K562 (cell line): ENCODE results near the gene RTL10. TPM values are rescaled to one million over a fixed set of nuclear protein-coding genes. Genes with fewer than 3 reads are reported as not detected.

ENCODE experiments used
- CHAMP1 ChIP-seq: fragments of 450-650 bp; IDR thresholded peaks from 2 replicates; pipeline ENCODE4 v1.6.1; 2016; ENCODE audit warnings: mild to moderate bottlenecking
- CHCHD3 ChIP-seq: fragments of 250-450 bp; sonication (Bioruptor Pico); IDR thresholded peaks from 2 replicates; pipeline ENCODE4 v2.1.2; 2022; ENCODE audit warnings: mild to moderate bottlenecking
- JUND ChIP-seq, 2 experiments: IDR thresholded peaks; 2 replicates in 1 of 2; 3 replicates in 1 of 2; pipeline ENCODE4 v1.6.1; 2011; ENCODE audit warnings: borderline replicate concordance in 2 of 2, low read depth in 2 of 2, low read length in 2 of 2, improper control_type of control experiment in 1 of 2, missing biosample characterization in 1 of 2, missing genetic modification characterization in 1 of 2, missing genetic modification reagents in 1 of 2
- KDM5B ChIP-seq: fragments of 200-600 bp; sonication (generic); IDR thresholded peaks from 2 replicates; pipeline ENCODE4 v1.6.1; 2012; ENCODE audit warnings: low read depth, mild to moderate bottlenecking, moderate library complexity, low read length, control low read depth, inconsistent platforms; ENCODE audit not compliant: insufficient replicate concordance
- MYBL2 ChIP-seq, 2 experiments: fragments of 450-650 bp in 1 of 2; sonication (generic) in 1 of 2; formaldehyde crosslinking in 1 of 2; IDR thresholded peaks; 2 replicates each; pipeline versions ENCODE4 v1.6.1 to v1.8.1; 2017 to 2022; ENCODE audit warnings: borderline replicate concordance in 1 of 2, inconsistent platforms in 1 of 2, low read depth in 1 of 2, mild to moderate bottlenecking in 1 of 2, missing genetic modification reagents in 1 of 2, moderate library complexity in 1 of 2
- MYC ChIP-seq, 2 experiments: fragments of 250-450 bp in 1 of 2; sonication (Bioruptor Pico) in 1 of 2; IDR thresholded peaks; 2 replicates each; pipeline versions ENCODE4 v1.5.1 to v1.6.1; 2012 to 2021; ENCODE audit warnings: low read depth in 2 of 2, borderline replicate concordance in 1 of 2, improper control_type of control experiment in 1 of 2, low read length in 1 of 2, mild to moderate bottlenecking in 1 of 2, moderate library complexity in 1 of 2
- NRF1 ChIP-seq, 2 experiments: fragments of 450-650 bp; IDR thresholded peaks in 1 of 2; conservative IDR thresholded peaks in 1 of 2; 2 replicates each; pipeline ENCODE4 v1.6.1; 2014; ENCODE audit warnings: mild to moderate bottlenecking in 2 of 2
- POLR2AphosphoS2 ChIP-seq: IDR thresholded peaks from 2 replicates; pipeline ENCODE4 v1.6.1; 2012; ENCODE audit warnings: low read length, improper control_type of control experiment
- RBBP5 ChIP-seq: fragments of 200-600 bp; sonication (generic); IDR thresholded peaks from 2 replicates; pipeline ENCODE4 v1.6.1; 2012; ENCODE audit warnings: borderline replicate concordance, mild to moderate bottlenecking, low read length, control low read depth, inconsistent platforms; ENCODE audit not compliant: insufficient read depth, poor library complexity, severe bottlenecking
- SIRT6 ChIP-seq: IDR thresholded peaks from one replicate; pipeline ENCODE4 v1.6.1; 2012; ENCODE audit warnings: low read depth, mild to moderate bottlenecking, control low read depth, inconsistent platforms, low read length, moderate library complexity
- SOX6 ChIP-seq: fragments of 450-650 bp; IDR thresholded peaks from 2 replicates; pipeline ENCODE4 v1.6.1; 2014; ENCODE audit warnings: mild to moderate bottlenecking
- SPI1 ChIP-seq: IDR thresholded peaks from 2 replicates; pipeline ENCODE4 v1.6.1; 2011; ENCODE audit warnings: low read depth, low read length, control low read depth, borderline replicate concordance
- TAF15 ChIP-seq: fragments of 200-400 bp; formaldehyde crosslinking; IDR thresholded peaks from 2 replicates; pipeline ENCODE4 v1.6.1; 2017; ENCODE audit warnings: mild to moderate bottlenecking, low read depth, low read length, moderate library complexity
- TBP ChIP-seq: optimal IDR thresholded peaks from 2 replicates; pipeline ENCODE3; 2011; ENCODE audit warnings: low read depth, low read length, improper control_type of control experiment
- TSC22D4 ChIP-seq: fragments of 450-650 bp; IDR thresholded peaks from 2 replicates; pipeline ENCODE4 v1.6.1; 2016; ENCODE audit warnings: missing genetic modification characterization, missing biosample characterization, control low read depth
- YBX1 ChIP-seq: fragments of 450-650 bp; IDR thresholded peaks from 2 replicates; pipeline ENCODE4 v1.7.1; 2016; ENCODE audit warnings: mild to moderate bottlenecking
- YY1 ChIP-seq, 3 experiments: IDR thresholded peaks; 2 replicates each; pipeline ENCODE4 v1.6.1; 2011; ENCODE audit warnings: low read length in 2 of 3, mild to moderate bottlenecking in 2 of 3, moderate library complexity in 2 of 3, borderline replicate concordance in 1 of 3, control low read depth in 1 of 3, low read depth in 1 of 3; ENCODE audit not compliant: insufficient read depth in 3 of 3, insufficient replicate concordance in 2 of 3, control insufficient read depth in 1 of 3, insufficient read length in 1 of 3; ENCODE audit errors: extremely low read depth in 1 of 3
- ZKSCAN1 ChIP-seq: fragments of 150-350 bp; IDR thresholded peaks from 2 replicates; pipeline ENCODE4 v1.6.1; 2016; ENCODE audit warnings: low read depth, low read length
- ZNF282 ChIP-seq: sonication (generic); formaldehyde crosslinking; IDR thresholded peaks from 2 replicates; pipeline ENCODE4 v1.8.1; 2023; ENCODE audit warnings: missing genetic modification reagents
- ZNF398 ChIP-seq: fragments of 250-450 bp; sonication (Bioruptor Pico); IDR thresholded peaks from 2 replicates; pipeline ENCODE4 v1.8.0; 2021; ENCODE audit warnings: moderate library complexity, mild to moderate bottlenecking, inconsistent platforms
- ZNF644 ChIP-seq: fragments of 200-800 bp; sonication (Bioruptor generic); IDR thresholded peaks from 2 replicates; pipeline ENCODE4 v1.6.1; 2016; ENCODE audit warnings: low read depth, missing genetic modification characterization, missing compliant biosample characterization
- polyA plus RNA-seq, 8 experiments: library from polyadenylated mRNA; depleted of rRNA in 4 of 8; stranded (reverse) in 5 of 8; unstranded in 3 of 8; fragments of >200 nt; fragmentation: Nextera tagmentation in 2 of 8; fragmentation: Illumina TruSeq in 1 of 8; extraction: Ambion mirVana in 2 of 8; extraction: Trizol in 1 of 8; gene quantifications; 2 replicates each; pipeline versions ENCODE4 v1.2.1 to v1.2.3, GENCODE V29; 2011 to 2014; ENCODE audit warnings: inconsistent platforms in 1 of 8, missing spikeins in 1 of 8
- total RNA-seq, 7 experiments: library from RNA; depleted of rRNA in 6 of 7; stranded (reverse); fragments of >200 nt in 6 of 7; fragmentation: Illumina TruSeq in 2 of 7; extraction: Trizol in 2 of 7; gene quantifications; 2 replicates each; pipeline versions ENCODE4 v1.2.1 to v1.2.3, GENCODE V29; 2011 to 2021; ENCODE audit warnings: low replicate concordance in 1 of 7

The RTL10 gene
- total and polyA plus RNA-seq, 9 of the 15 experiments (the other 6 are each of a cell fraction or from before 2014, with no cell fraction given), result 19.8 to 75.5 (median 32.5) TPM

GRCh38 chr22:19880786-19881569, 26.3 kb upstream of the RTL10 start (continued):
- peak; percentile 43; the same call in 1 of the 2 replicates for TF ChIP-seq SOX6
- TF ChIP-seq JUND (IDR thresholded peaks at IDR 0.05; ENCODE audit: borderline replicate concordance, low read depth, low read length), result 0 out of 2 replicates have a peak, but pooled peaks have one; percentile 26
- TF ChIP-seq JUND (tag; IDR thresholded peaks at IDR 0.05; ENCODE audit: borderline replicate concordance, low read depth, low read length), result no peak
- peak in 1 of 3 experiments; percentile 14 for TF ChIP-seq YY1 (IDR thresholded peaks at IDR 0.05; ENCODE audit: borderline replicate concordance in 1 of 3, control insufficient read depth in 1 of 3, extremely low read depth in 1 of 3, insufficient read depth in 3 of 3, insufficient read length in 1 of 3, insufficient replicate concordance in 2 of 3, low read depth in 1 of 3, low read length in 2 of 3)
- TF ChIP-seq ZNF644 (tag), result no peak
- peak; percentile 21 for TF ChIP-seq TBP
- TF ChIP-seq ZNF282 (CRISPR knock-in tag), result no peak
- TF ChIP-seq CHCHD3 (CRISPR knock-in tag), result no peak
- TF ChIP-seq SIRT6, result no peak
- peak; percentile 82 to 86 for TF ChIP-seq NRF1 (conservative IDR thresholded peaks at IDR 0.05 in 1 of 2, IDR thresholded peaks at IDR 0.05 in 1 of 2)
- peak; percentile 14 for TF ChIP-seq RBBP5
- TF ChIP-seq ZNF398 (CRISPR knock-in tag), result no peak
- TF ChIP-seq YBX1, result no peak
- no peak for TF ChIP-seq MYC (IDR thresholded peaks at IDR 0.05; ENCODE audit: low read depth, low read length)
- TF ChIP-seq MYC (CRISPR knock-in tag; IDR thresholded peaks at IDR 0.05; ENCODE audit: borderline replicate concordance, low read depth), result peak; percentile 50; the same call in 1 of the 2 replicates
- peak; percentile 25; the same call in 1 of the 2 replicates for TF ChIP-seq POLR2AphosphoS2
- 0 out of 2 replicates have a peak, but pooled peaks have one; percentile 37 for TF ChIP-seq TAF15
- no peak for TF ChIP-seq MYBL2 (IDR thresholded peaks at IDR 0.05; ENCODE audit: low read depth)
- TF ChIP-seq MYBL2 (CRISPR knock-in tag; IDR thresholded peaks at IDR 0.05; ENCODE audit: borderline replicate concordance), result no peak
- no peak for TF ChIP-seq TSC22D4 (tag)
- 0 out of 2 replicates have a peak, but pooled peaks have one; percentile 48 for TF ChIP-seq ZKSCAN1
- peak; percentile 52 for TF ChIP-seq KDM5B
- TF ChIP-seq SPI1, result no peak
- TF ChIP-seq CHAMP1, result no peak
